ENCODE data around the gene BTG3.

- TF ChIP-seq BHLHE40 (IDR thresholded peaks at IDR 0.05; ENCODE audit: borderline replicate concordance) (no peak), SP1 (IDR thresholded peaks at IDR 0.05) (no peak), ELF4 (IDR thresholded peaks at IDR 0.05) (no peak), FOXM1 (IDR thresholded peaks at IDR 0.05; ENCODE audit: borderline replicate concordance) (no peak), LEF1 (IDR thresholded peaks at IDR 0.05; ENCODE audit: borderline replicate concordance) (no peak), FOXA1 (IDR thresholded peaks at IDR 0.05) (no peak), HDGF (IDR thresholded peaks at IDR 0.05; ENCODE audit: borderline replicate concordance) (no peak), ARNT (IDR thresholded peaks at IDR 0.05) (no peak)
- TF ChIP-seq, protein P1, sequence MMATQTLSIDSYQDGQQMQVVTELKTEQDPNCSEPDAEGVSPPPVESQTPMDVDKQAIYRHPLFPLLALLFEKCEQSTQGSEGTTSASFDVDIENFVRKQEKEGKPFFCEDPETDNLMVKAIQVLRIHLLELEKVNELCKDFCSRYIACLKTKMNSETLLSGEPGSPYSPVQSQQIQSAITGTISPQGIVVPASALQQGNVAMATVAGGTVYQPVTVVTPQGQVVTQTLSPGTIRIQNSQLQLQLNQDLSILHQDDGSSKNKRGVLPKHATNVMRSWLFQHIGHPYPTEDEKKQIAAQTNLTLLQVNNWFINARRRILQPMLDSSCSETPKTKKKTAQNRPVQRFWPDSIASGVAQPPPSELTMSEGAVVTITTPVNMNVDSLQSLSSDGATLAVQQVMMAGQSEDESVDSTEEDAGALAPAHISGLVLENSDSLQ (IDR thresholded peaks at IDR 0.05): no peak
These were observed 28.8 kb downstream of the BTG3 start for GRCh38 chr21:17583898-17584297.
